ENCODE data around the gene SIAE.

GRCh38 chr11:124672536-124673215 is 863 bp downstream of the SIAE start:
- TF ChIP-seq POLR2A (IDR thresholded peaks at IDR 0.05) (no peak), CTCF (IDR thresholded peaks at IDR 0.05) (no peak), POLR2AphosphoS5 (IDR thresholded peaks at IDR 0.05) (no peak)

Data from stomach (tissue), 4 donors.